GM18517 (cell line): Measurements from ENCODE around the gene PRM2.
"Not testable (repeated sequence)": the region's sequence is repeated elsewhere in the genome, so short reads cannot be mapped to it uniquely, and the experiment has no call there.

ENCODE experiments used
- ATAC-seq: cut with Tn5 transposase; IDR thresholded peaks from one replicate; pipeline ENCODE4 v1.9.1; 2021; ENCODE audit warnings: mild to moderate bottlenecking, moderate library complexity; ENCODE audit not compliant: unreplicated experiment

Gene PRM2

DNA sequence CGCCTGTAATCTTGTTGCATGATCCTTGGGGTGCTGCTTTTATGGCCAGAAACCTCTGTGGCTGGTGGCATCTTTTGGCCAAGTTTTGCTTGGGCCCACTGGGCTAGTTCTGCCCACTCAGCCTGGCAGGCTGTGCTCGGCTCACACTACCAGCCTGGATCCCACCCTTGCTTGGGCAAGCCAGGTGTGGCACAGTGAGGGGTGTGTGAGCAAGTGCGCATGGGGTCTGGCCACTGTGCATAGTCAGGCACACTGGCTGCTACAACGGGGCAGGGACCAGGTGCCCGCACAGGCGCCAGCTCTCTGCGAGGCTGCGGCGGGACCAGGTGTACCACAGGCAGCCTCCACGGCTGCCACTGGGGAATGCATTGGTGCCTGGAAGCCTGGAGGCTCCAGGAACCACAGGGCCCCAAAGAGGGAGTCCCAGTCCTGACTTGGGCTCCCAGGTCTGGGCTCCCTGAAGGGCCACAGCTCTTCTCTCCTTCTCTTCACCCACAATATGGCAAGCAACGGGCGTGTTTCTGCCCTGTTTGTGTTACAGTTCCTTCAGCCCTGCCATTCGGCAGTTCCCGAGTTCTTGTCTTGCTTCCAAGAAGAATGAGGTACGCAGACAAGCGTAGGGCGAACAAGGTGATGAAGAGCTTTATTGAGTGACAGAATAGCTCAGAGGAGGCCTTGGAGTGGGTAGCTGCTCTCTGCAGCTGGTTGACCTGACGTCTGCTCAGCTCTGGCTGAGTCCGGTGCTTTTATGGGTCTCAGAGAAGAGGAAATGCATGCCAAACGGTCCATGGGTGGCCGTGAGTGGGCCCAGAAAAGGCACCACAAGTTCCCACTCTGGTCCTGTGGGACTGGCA lies 31.6 kb upstream of the PRM2 start:
- no peak for ATAC-seq

DNA sequence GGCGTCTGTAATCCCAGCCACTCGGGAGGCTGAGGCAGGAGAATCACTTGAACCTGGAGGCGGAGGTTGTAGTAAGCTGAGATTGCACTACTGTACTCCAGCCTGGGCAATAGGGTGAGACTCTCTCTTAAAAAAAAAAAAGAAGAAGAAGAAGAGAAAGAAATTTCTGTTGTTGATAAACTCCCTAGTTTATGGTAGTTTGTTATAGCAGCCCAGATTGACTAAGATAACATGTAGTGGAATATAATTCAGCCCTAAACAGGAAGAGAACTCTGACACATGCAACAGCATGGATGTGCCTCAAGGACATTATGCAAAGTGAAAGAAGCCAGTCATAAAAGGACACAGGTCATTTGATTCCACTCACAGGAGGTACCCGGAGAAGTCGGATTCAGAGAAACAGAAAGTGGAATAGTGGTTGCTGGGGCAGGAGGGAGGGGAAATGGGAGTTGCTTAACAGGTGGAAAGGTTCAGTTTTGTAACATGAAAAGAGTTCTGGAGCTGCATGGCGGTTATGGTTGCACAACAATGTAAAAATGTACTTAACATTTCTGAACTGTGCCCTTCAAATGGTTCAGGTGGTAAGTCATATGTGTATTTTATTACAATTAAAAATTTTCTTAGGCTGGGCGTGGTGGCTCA lies 30.8 kb upstream of the PRM2 start:
- ATAC-seq: no peak

DNA sequence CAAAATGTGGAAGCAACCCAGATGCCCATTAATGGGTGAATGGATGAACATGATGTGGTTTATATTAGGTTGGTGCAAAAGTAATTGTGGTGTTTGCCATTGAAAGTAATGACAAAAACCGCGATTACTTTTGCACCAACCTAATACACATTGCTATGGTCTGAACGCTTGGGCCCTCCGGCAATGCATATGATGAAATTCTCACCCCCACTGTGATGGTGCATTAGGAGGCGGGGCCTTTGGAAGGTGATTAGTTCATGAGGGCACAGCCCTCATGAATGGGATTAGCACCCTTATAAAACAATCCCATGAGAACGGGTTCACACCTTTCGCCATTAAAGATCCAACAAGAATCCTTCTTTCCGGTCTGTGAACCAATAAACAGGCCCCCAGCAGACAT lies 30.1 kb upstream of the PRM2 start:
- no peak for ATAC-seq

DNA sequence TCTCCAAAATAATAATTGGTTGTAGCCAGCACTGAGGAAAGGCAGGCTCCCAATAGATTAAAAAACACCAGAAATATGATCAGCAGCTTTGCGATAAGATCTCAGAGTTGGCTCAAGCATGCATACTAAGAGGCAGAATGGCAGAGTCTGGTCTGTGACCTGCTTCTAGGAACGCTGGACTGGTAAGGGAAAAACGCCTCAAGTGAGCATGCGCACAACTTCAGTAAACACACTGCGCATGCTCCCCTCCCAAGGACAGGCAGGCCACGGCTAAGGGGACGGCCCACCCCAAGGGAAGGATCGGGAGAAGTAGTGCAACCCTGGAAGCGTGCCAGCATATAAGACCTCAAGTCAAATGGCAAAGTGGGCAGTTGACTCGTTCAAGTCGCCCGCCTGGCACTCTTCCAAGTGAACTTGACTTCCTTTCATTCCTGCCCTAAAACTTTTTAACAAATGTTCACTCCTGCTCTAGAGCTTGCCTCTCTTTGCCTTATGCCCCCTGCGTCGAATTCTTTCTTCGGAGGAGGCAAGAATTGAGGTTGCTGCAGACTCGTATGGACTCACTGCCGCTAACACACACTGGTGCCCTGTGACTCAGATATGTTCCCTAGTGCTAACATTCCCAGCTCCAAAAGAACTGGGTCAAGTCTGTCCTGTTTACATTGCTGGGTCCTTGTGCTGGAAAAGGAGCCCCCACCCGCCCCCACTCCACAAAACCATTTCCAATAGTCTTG lies 27.3 kb upstream of the PRM2 start:
- ATAC-seq: no peak

DNA sequence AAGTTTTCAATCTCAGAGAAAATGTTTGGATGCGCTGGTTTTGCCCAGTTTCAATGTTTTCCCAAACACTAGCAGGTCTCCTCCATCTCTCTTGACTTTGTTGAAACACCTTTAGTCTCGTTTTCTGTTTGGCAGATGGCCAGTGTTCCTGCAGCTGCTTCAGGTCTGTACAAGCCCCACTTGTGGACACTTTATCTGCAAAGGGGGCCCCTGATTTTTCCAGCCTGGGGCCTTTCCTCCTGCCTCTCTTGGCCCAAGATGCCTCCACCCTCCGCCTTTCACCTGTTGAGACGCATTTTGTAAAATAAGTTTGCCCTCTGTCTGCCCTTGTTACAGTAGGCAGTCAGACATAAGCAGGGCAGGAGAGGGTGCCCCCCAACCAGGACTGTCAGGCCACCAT lies 26.7 kb upstream of the PRM2 start:
- ATAC-seq: no peak

DNA sequence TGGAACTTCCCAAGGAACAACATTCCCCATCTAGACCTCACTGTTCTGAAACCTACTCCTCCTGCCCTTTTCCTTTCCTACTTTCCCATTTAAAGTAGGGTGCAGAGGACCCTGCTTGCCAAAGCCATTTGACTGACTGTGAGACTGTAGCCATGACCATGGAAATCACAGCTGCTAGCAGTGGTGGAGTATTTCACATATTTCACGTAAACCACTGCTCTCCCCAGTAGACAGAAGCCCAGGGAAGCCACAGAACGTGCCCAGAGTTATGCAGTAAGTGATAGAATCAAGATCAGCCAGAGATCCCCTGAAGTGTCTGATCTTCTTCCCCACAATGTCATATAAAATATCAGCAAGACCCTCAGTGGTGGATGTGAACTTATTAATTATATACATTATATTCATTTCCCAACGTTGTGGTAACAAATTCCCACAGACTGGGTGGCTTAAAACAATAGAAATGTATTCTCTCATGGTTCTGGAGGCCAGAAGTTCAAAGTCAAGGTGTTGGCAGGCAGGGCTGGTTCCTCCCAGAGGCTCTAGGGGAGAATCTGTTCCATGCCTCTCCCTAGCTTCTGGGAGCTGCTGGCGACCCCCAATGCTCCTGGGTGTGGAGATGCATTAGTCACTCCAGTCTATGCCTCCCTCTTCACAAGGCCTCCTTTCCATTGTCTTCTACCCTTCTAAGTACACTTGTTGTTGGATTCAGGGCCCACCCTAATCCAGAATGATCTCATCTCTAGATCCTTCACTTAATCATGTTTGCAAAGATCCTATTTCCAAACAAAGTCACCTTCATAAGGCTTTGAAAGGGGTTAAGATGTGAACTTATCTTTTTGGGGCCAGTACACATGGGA lies 25.6 kb upstream of the PRM2 start:
- ATAC-seq: no peak

DNA sequence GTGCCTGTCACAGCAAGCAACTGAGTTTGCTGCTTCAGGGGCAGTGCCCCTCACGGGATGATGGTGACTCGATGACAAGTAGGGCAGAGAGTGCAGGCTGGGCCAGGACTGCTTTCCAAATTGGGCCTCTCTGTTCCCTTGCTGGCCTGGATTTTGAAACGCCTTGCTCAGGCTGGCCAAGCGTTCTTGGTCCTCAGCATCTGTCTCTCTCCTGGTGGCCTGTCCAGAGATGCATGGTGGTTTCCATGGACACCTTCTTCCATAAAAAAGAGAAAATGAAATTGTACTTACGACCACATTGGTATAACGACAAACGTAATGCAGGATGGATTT lies 24.2 kb upstream of the PRM2 start:
- ATAC-seq: no peak

DNA sequence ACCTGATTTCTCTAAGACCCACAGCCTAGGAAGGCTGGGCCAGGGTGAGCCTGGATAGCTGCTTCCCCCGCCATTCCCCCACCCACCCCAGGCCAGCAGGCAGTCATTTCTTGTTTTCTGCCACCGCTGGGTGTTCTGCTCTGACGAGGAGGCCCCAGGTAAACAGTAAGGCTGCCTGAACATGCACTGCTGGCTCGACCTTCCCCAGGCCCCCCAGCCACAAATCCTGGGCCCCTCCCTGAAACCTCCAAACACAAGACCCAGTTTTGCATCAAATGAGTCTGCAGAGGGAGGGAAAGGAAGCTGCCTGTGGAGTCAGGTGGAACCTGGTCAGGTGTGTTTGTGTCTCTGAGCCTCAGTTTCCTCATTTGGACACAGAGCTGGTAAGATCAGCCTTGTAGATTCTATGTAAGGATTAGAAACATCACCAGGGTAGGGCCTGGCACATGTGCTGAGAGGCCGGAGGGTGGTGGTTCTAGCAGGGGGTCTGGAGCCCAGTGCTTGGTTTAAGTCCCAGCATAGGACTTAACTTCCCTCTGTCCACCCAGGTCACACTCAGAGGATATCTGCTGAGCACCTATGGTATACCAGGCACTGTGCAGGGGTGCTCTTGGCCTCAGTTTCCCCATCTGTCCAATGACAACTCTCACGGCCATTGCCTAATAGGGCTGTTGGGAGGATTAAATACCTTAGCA lies 23.7 kb upstream of the PRM2 start:
- no peak for ATAC-seq

DNA sequence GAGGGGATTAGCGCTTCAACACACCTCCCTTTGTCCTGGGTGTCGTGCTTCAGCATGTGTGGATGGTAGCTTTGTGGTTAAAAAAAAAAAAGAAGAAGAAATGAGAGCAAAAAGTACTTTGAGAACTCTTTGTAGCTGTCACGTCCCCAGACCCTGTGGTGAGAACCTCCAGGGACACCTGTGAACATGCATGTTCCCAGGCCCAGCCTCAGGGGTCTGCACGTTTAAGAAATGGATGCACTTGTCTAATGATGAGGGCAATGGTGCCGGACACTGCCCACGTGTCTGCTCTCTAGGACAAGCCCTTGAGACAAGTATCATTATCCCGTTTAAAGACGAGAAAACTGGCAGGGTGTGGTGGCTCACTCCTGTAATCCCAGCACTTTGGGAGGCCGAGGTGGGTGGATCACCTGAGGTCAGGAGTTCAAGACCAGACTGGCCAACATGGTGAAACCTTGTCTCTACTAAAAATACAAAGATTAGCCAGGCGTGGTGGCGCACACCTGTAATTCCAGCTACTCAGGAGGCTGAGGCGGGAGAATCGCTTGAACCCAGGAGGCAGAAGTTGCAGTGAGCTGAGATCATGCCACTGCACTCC lies 22.8 kb upstream of the PRM2 start:
- ATAC-seq: not testable (repeated sequence)

DNA sequence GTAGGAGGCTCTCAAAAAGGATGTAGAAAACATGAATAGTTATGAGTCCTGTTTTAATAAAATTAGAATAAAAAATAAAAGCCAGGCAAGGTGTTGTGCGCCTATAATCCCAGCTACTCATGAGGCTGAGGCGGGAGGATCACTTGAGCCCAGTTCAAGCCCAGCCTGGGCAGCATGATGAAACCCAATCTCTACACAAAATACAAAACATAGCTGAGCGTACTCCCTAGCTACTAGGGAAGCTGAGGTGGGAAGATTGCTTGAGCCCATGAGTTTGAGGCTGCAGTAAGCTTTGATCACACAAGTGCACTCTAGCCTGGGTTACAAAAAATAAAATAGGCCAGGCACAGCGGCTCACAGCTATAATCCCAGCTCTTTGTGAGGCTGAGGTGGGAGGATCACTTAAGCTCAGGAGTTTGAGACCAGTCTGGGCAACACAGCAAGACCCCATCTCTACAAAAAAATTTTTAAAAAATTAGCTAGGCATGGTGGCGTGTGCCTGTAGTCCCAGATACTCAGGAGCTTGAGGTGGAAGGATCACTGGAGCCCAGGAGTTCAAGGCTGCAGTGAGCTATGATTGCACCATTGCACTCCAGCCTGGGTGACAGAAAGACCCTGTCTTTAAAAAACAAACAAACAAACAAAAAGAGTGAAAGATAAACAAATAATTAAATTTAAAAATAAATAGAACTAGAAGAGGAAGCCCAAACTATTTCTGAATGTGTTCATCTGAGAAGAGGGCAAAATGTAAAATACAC lies 22.0 kb upstream of the PRM2 start:
- ATAC-seq: no peak

DNA sequence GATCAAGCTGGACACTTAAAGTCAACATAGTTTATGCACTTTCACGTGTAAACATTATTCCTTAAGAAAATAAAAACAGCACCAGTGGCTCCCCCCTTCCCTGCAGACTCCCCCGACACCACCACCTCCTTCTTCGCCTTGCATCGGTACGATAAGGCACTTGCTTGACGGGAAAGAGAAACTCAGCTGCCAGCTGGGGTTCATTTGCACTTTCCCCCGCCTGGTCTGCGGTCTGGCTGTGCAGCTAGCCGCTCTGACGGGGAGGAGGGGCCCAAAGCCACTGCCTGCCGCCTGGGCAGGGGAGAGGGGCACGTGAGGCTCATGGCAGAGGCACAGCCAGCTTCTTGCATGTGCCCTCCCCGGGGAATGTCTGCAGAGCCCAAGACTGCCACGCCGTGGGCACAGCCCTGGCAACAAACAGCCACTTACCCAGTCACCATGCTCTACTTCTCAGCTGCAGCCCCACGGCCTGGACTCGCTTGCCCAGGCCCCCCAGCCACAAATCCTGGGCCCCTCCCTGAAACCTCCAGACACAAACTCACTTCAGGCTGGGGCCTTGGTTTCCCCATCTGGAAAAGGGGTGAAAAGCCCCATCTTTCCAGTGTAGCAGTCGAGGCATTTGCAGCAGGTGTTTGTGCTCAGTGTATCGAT lies 21.3 kb upstream of the PRM2 start:
- ATAC-seq: peak; percentile 66

DNA sequence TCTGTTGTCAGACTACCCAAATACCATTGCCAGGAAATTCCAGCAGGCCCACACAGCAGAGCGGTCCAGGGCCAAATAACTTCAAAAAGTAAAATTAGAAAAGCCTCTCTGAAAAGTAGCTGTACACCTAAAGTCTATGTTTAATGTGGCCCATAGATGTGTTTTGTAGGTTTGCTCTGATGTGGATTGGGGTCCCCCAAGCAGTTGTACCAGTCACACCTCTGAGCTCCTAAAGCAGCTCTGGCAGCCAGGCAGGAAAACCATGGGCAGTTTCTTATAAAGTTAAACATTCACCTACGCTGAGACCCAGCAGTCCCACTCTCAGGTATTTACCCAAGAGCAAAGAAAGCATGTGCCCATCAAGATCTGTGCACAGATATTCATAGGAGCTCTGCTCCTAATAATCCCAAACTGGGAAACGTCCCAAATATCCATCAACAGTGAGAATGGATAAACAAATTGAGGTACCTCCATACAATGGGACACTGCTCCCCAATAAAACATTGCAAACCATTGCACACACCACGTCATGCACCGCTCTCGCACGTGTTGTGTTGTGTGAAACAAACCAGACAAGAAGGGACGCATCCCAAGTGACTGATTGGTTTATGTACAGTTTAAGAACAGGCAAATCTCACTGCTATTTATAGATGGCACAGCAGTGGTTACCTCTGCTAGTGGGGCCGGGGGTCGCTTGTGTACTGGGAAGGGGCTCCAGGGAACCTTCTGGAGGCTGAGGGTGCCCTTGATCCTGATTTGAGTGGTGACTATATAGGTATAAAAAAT lies 20.6 kb upstream of the PRM2 start:
- ATAC-seq: peak; percentile 17

DNA sequence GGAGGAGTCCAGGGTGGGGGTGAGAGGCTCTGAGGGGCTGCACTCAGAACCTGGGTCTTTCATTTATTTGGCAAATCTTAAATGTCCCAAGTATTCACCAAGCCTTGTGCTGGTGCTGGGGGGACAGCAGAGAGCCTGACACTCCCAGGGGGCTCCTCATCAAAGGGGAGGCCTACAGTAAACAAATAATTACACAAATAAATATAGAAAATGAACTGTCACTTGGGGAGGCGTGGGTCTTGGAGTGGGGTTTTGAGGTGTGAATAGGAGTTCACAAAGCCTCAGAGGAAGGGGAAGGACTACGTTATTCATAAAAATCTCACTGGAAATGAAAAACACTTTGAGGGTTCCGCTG lies 20.0 kb upstream of the PRM2 start:
- ATAC-seq: no peak

DNA sequence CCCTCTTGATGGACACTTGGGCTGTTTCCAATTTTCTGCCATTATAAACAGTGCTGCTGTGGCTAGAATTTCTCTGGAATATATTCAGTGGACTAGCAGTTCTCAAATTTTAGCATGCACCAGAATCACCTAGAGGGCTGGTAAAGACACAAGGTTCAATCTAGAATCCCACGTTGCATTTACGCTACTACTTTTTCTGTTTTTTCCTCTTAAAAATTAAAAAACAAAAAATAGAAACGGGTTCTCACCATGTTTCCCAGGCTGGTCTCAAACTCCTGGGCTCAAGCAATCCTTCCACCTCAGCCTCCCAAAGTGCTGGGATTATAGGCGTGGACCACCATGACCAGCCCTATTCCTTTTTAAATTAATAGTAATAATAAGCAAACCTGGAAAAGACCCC lies 19.4 kb upstream of the PRM2 start:
- no peak for ATAC-seq

DNA sequence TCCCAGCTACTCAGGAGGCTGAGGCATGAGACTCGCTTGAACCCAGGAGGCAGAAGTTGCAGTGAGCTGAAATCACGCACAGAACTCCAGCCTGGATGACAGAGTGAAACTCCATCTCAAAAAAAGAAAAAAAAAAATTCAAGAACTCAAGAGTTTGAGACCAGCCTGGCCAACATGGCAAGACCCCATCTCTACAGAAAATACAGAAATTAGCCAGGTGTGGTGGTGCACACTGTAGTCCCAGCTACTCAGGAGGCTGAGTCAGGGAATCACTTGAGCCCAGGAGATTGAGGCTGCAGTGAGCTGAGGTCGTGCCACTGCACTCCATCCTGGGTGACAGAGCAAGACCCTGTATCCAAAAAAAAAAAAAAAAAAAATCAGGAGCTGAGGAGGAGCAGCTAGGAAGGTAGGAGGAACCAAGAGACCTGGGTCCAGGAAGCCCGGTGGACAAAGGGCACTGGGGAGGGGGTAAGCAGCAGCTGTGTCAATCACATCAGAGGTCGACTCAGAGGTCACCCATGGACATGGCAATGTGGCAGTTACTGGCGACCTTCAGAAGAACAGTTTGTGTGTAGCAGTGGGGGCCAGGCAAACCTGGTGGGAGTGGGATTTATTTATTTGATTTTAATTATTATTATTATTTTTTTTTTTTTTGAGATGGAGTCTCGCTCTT lies 15.9 kb upstream of the PRM2 start:
- no peak for ATAC-seq

DNA sequence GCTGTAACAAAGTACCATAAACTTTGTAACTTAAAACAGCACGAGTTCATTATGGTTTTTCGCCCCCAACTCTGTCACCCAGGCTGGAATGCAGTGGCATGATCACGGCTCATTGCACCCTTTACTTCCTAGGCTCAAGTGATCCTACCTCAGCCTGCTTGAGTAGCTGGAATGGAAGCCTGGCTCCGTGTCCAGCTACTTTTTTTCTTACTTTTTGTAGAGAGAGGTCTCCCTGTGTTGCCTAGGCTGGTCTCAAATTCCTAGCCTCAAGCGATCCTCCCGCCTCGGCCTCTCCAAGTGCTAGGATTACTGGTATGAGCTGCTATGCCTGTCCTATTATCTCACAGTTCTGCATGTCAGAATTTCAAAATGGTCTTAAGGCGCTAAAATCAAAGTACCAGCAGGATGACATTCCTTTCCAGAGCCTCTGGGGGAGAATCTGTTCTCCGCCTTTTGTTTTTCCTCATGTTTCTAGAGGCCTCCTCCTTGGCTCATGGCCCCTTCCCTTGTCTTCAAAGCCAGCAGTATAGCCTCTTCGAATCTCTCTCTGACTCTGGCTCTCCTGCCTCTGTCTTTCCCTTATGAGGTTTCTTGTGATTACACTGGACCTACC lies 14.9 kb upstream of the PRM2 start:
- ATAC-seq: no peak
